OCI-LY7 (cell line): ENCODE data around the gene RBM19.

Source experiments
- EZH2phosphoT487 ChIP-seq: fragments of 200-600 bp; sonication (generic); IDR thresholded peaks from 2 replicates; pipeline ENCODE4 v1.6.1; 2018; ENCODE audit warnings: low read depth, borderline replicate concordance, mild to moderate bottlenecking, mixed run types, antibody characterized with exemption, low read length, moderate library complexity, mixed read lengths
- TF ChIP-seq, protein P1 (sequence below): fragments of 200-600 bp; sonication (generic); conservative IDR thresholded peaks from 2 replicates; pipeline ENCODE4 v1.5.1; 2014; ENCODE audit warnings: mild to moderate bottlenecking, antibody characterized with exemption, low read length, moderate library complexity, mixed read lengths

DNA sequence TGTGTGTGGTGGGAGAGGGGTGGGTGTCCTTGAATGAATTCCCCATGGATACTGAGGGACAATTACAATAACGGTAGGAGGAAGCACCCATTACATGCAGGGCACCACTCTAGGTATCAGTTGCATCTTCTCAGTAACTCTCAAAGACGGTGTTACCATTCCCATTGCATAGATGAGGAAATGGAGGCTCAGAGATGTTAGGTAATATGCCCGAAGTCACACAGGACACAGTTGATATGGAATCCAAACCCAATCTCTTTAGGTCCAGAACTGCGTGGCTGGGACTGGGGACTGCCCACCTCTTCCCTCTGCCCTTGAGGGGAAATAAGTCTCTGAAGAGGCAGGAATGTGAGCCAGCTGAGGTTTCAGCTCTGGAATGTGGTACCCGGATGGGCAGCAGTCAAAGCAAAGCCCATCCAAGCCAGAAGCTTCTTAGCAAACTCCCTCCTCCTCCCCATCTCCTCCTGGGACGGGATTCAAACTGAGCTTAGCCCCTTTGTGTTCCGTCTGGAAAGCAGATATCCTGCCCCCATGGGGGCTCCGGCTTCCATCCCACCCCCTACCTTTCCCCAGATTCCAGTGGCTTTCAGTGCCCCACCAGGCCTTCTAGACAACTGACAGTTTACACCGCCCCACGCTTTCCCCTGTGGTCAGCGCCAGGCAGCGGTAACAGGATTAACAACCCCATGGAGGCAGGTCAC is 187.5 kb downstream of the RBM19 start:
- no peak for TF ChIP-seq EZH2phosphoT487
- TF ChIP-seq, protein P1, sequence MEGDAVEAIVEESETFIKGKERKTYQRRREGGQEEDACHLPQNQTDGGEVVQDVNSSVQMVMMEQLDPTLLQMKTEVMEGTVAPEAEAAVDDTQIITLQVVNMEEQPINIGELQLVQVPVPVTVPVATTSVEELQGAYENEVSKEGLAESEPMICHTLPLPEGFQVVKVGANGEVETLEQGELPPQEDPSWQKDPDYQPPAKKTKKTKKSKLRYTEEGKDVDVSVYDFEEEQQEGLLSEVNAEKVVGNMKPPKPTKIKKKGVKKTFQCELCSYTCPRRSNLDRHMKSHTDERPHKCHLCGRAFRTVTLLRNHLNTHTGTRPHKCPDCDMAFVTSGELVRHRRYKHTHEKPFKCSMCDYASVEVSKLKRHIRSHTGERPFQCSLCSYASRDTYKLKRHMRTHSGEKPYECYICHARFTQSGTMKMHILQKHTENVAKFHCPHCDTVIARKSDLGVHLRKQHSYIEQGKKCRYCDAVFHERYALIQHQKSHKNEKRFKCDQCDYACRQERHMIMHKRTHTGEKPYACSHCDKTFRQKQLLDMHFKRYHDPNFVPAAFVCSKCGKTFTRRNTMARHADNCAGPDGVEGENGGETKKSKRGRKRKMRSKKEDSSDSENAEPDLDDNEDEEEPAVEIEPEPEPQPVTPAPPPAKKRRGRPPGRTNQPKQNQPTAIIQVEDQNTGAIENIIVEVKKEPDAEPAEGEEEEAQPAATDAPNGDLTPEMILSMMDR = no peak
